Neural crest cell (in vitro differentiated cells): ENCODE measurements around the gene OPRD1. TPM values are rescaled to one million over a fixed set of nuclear protein-coding genes. Genes with fewer than 3 reads are reported as not detected.

Experiments
- DNase-seq: peaks from one replicate; pipeline ENCODE4 v3.0.0; 2021; ENCODE audit warnings: low read depth, mixed read lengths, low spot score
- H3K27ac Mint-ChIP-seq: one replicate; pipeline ENCODE4 v1.8.0; 2021; ENCODE audit warnings: mild to moderate bottlenecking, mixed read lengths; ENCODE audit not compliant: unreplicated experiment
- H3K27me3 Mint-ChIP-seq: 2 replicates; pipeline ENCODE4 v1.8.0; 2021; ENCODE audit warnings: low read depth, mild to moderate bottlenecking, mixed read lengths
- H3K36me3 Mint-ChIP-seq: 2 replicates; pipeline ENCODE4 v1.8.0; 2021; ENCODE audit warnings: low read depth, mild to moderate bottlenecking, mixed read lengths
- H3K4me1 Mint-ChIP-seq: 2 replicates; pipeline ENCODE4 v1.8.0; 2021; ENCODE audit warnings: mixed read lengths
- H3K4me3 Mint-ChIP-seq: one replicate; pipeline ENCODE4 v1.8.0; 2021; ENCODE audit warnings: mild to moderate bottlenecking, mixed read lengths
- H3K9me3 Mint-ChIP-seq: 2 replicates; pipeline ENCODE4 v1.8.0; 2021; ENCODE audit warnings: mixed read lengths
- total RNA-seq: library from RNA; stranded (reverse); gene quantifications from 2 replicates; pipeline ENCODE4 v1.2.1, GENCODE V29; 2021
- TF ChIP-seq, protein P1 (sequence below): fragments of 200-600 bp; sonication (generic); conservative IDR thresholded peaks from 2 replicates; pipeline ENCODE4 v1.5.0; 2021; ENCODE audit warnings: antibody characterized with exemption, mild to moderate bottlenecking

Gene OPRD1
- total RNA-seq, 1 donor from 2014 or later = 3.9 TPM

DNA sequence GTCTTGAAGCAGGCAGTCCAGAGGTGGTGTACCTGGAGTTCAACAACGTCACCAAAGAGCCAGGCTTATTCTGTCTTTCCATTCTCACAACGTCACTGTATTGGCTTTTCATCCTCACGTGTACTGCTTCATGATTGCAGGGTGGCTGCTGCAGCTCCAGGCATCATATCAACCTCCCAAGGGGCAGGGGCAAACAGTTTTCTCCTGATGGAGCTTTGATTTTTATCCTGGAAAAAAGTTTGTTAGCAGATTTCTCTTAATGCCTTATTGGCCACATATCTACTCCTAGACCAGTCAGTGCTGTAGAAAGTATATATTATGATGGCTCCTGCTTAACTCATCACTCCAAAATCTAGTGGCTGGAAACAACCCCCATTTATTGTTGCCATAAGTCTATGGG lies 8.3 kb upstream of the OPRD1 start:
- Mint-ChIP-seq H3K4me3 (no peak overlapping the region), H3K36me3 (no peaks in the 10 kb centered on the region), H3K9me3 (no peaks in the 10 kb centered on the region), H3K4me1 (peaks cover 26% of the 10 kb centered on the region), H3K27me3 (peaks cover 7% of the 10 kb centered on the region), H3K27ac (no peak overlapping the region)
- no peak for DNase-seq
- TF ChIP-seq, protein P1, sequence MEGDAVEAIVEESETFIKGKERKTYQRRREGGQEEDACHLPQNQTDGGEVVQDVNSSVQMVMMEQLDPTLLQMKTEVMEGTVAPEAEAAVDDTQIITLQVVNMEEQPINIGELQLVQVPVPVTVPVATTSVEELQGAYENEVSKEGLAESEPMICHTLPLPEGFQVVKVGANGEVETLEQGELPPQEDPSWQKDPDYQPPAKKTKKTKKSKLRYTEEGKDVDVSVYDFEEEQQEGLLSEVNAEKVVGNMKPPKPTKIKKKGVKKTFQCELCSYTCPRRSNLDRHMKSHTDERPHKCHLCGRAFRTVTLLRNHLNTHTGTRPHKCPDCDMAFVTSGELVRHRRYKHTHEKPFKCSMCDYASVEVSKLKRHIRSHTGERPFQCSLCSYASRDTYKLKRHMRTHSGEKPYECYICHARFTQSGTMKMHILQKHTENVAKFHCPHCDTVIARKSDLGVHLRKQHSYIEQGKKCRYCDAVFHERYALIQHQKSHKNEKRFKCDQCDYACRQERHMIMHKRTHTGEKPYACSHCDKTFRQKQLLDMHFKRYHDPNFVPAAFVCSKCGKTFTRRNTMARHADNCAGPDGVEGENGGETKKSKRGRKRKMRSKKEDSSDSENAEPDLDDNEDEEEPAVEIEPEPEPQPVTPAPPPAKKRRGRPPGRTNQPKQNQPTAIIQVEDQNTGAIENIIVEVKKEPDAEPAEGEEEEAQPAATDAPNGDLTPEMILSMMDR = no peak

DNA sequence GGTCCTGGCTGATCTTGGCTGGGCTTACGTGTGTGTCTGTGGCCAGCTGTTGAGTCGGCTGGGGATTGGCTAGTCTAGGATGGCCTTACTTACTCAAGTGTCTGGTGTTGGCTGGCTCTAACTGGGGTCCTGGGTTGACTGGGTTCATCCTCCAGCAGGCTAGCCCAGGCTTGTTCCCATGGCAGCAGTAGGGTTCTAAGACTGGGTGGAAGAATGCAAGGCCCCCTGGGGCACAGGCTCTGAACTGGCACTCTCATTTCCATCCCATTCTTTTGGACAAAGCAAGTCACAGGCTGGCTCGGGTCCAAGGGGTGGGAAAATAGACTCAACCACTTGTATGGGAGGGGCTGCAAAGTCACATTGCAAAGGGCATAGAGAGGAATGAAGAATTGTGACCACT lies 7.9 kb upstream of the OPRD1 start:
- TF ChIP-seq, protein P1 = no peak
- DNase-seq = no peak
- H3K4me1 Mint-ChIP-seq = peaks cover 26% of the 10 kb centered on the region
- H3K36me3 Mint-ChIP-seq = no peaks in the 10 kb centered on the region
- H3K4me3 Mint-ChIP-seq = no peak overlapping the region
- peaks cover 7% of the 10 kb centered on the region for H3K27me3 Mint-ChIP-seq
- no peaks in the 10 kb centered on the region for H3K9me3 Mint-ChIP-seq
- no peak overlapping the region for H3K27ac Mint-ChIP-seq

DNA sequence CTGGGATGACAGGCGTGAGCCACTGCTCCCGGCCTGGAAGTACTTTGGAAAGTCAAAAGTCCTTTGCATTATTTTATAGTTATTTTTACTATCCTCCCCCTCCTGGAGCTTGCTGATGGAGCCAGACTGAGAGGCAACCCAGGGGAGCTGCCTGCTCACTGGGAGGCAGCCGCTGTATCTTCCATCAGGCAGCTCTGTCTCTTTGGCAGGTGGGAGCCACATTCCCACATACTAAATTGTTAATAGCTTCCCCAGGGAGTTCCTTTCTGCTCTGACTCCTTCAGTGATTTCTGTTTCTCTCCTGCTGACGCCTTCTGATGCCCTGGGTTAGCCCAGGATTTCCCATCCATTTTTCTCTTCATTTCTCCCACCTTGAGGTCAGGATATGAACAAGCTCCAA lies 4.9 kb upstream of the OPRD1 start:
- no peak for DNase-seq
- Mint-ChIP-seq H3K4me3 (no peak overlapping the region), H3K27ac (peak overlapping the region; percentile 29), H3K36me3 (no peaks in the 10 kb centered on the region), H3K9me3 (no peaks in the 10 kb centered on the region), H3K27me3 (peaks cover 33% of the 10 kb centered on the region), H3K4me1 (peaks cover 26% of the 10 kb centered on the region)
- TF ChIP-seq, protein P1 = no peak

DNA sequence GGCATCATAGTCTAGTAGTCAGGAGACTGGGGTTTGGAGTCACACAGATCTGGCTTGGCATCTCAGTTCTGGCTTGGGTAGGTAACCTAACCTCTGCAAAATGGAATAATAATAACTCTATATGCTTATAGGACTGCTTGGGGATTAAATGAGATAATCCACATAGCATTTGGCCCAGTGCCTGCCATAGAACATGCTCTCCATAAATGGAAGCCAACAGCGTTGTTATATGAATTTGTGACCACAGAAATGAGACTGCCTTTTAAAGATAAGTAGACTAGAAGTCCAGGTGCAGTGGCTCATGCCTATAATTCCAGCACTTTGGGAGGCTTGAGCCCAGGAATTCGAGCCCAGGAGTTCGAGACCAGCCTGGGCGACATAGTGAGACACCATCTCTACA lies 4.0 kb upstream of the OPRD1 start:
- Mint-ChIP-seq H3K27me3 (peaks cover 37% of the 10 kb centered on the region), H3K9me3 (no peaks in the 10 kb centered on the region), H3K4me3 (no peak overlapping the region), H3K4me1 (peaks cover 27% of the 10 kb centered on the region), H3K36me3 (no peaks in the 10 kb centered on the region), H3K27ac (no peak overlapping the region)
- TF ChIP-seq, protein P1 = no peak
- no peak for DNase-seq

DNA sequence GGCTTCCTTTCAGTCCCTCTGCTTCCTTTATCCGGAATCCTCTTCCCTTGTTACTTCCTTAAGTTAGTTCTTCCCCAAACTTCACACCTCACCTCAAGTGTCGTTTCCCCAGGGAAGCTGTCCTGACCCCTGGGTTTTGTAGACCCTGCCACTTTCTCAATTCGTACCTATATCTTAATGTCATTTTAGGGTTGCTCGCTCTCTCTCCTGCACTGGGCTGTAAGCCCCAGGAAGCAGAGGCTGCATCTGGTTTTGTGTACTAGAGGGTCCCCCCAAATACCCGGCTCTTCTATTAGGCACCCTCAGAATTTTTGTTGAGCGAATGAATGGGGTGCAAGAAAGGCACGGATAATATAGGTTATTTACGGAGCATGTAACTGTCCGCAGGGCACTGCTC lies 603 bp upstream of the OPRD1 start:
- TF ChIP-seq, protein P1 = no peak
- H3K27me3 Mint-ChIP-seq = peaks cover 61% of the 10 kb centered on the region
- no peak overlapping the region for H3K27ac Mint-ChIP-seq
- H3K4me3 Mint-ChIP-seq = peak overlapping the region; percentile 59
- H3K4me1 Mint-ChIP-seq = peaks cover 38% of the 10 kb centered on the region
- no peaks in the 10 kb centered on the region for H3K36me3 Mint-ChIP-seq
- H3K9me3 Mint-ChIP-seq = no peaks in the 10 kb centered on the region
- no peak for DNase-seq
